ENCODE data around the gene PNPLA4.

DNA sequence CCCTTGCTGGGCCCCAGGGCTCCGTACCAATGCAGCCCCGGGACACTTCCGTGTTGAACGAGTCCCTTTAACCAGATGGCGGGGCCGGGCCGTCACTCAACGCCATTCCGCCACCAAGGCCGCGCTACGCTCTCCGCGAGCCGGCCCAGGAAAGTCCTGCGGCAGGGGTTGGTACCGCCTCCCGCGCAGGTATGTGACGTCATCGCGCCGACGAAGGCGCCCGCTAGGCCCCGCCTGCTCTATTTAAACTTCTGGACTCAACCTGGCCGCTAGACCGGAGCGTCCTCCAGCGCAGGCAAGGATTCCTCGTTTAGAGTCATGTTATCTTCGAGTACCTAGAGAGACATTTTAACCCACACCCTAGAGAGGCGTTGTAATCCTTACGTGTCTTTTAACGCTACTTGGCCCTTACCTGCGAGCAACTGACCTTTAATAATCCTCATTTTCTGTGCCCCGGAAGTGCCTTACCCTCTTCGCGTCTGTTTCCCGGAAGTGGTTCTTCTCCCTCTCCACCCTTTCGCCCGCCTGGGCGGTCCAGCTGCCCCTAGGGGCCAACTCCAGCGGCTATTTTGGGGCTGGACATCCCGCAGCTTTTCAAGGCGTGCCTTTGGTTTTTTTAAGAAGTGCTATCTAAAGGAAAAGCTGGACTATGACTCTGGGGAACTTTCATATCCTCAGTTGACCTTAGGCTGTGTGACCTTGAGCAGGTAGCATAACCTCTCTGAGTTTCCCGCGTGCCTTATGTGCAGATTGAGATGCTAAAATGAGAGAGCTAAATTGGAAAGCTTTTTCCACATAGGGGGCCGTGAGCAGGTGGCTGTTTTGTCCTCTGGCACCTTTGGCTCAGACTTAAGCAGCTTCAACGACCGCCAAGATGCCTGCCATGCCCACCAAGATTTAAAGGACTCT is at the start of gene PNPLA4:
- TF ChIP-seq, protein P1, sequence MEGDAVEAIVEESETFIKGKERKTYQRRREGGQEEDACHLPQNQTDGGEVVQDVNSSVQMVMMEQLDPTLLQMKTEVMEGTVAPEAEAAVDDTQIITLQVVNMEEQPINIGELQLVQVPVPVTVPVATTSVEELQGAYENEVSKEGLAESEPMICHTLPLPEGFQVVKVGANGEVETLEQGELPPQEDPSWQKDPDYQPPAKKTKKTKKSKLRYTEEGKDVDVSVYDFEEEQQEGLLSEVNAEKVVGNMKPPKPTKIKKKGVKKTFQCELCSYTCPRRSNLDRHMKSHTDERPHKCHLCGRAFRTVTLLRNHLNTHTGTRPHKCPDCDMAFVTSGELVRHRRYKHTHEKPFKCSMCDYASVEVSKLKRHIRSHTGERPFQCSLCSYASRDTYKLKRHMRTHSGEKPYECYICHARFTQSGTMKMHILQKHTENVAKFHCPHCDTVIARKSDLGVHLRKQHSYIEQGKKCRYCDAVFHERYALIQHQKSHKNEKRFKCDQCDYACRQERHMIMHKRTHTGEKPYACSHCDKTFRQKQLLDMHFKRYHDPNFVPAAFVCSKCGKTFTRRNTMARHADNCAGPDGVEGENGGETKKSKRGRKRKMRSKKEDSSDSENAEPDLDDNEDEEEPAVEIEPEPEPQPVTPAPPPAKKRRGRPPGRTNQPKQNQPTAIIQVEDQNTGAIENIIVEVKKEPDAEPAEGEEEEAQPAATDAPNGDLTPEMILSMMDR (IDR thresholded peaks at IDR 0.05): no peak
- no peak for TF ChIP-seq POLR2AphosphoS5 (IDR thresholded peaks at IDR 0.05; ENCODE audit: low read depth, low read length)
- TF ChIP-seq, protein P2, sequence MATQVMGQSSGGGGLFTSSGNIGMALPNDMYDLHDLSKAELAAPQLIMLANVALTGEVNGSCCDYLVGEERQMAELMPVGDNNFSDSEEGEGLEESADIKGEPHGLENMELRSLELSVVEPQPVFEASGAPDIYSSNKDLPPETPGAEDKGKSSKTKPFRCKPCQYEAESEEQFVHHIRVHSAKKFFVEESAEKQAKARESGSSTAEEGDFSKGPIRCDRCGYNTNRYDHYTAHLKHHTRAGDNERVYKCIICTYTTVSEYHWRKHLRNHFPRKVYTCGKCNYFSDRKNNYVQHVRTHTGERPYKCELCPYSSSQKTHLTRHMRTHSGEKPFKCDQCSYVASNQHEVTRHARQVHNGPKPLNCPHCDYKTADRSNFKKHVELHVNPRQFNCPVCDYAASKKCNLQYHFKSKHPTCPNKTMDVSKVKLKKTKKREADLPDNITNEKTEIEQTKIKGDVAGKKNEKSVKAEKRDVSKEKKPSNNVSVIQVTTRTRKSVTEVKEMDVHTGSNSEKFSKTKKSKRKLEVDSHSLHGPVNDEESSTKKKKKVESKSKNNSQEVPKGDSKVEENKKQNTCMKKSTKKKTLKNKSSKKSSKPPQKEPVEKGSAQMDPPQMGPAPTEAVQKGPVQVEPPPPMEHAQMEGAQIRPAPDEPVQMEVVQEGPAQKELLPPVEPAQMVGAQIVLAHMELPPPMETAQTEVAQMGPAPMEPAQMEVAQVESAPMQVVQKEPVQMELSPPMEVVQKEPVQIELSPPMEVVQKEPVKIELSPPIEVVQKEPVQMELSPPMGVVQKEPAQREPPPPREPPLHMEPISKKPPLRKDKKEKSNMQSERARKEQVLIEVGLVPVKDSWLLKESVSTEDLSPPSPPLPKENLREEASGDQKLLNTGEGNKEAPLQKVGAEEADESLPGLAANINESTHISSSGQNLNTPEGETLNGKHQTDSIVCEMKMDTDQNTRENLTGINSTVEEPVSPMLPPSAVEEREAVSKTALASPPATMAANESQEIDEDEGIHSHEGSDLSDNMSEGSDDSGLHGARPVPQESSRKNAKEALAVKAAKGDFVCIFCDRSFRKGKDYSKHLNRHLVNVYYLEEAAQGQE (IDR thresholded peaks at IDR 0.05; ENCODE audit: insufficient read depth in 1 of 2, low read depth in 2 of 2, low read length in 1 of 2): no peak

Measured in Panc1 (cell line).